Fibroblast of gingiva (primary cell): Measurements from ENCODE around the gene CRIM1.
A peak's percentile ranks its signal among the peaks of the same experiment; 100 is the strongest.

Source experiments
- DNase-seq: peaks from one replicate; pipeline ENCODE4 v3.0.0-alpha.2; 2011; ENCODE audit warnings: low read depth

CRIM1 gene

GRCh38 chr2:36373149-36373926 lies 17.8 kb downstream of the CRIM1 start:
- peak; percentile 73 for DNase-seq

- no peak for DNase-seq
Measured at GRCh38 chr2:36374585-36374984, 19.0 kb downstream of the CRIM1 start.

- DNase-seq = no peak
Measured at GRCh38 chr2:36376319-36376765, 20.8 kb downstream of the CRIM1 start.

GRCh38 chr2:36376992-36377738 lies 21.6 kb downstream of the CRIM1 start:
- no peak for DNase-seq

GRCh38 chr2:36379710-36380448 lies 24.3 kb downstream of the CRIM1 start:
- DNase-seq = no peak

GRCh38 chr2:36380624-36381481 lies 25.3 kb downstream of the CRIM1 start:
- DNase-seq = no peak

GRCh38 chr2:36381993-36382392 lies 26.4 kb downstream of the CRIM1 start:
- DNase-seq = no peak

- no peak for DNase-seq
Measured at GRCh38 chr2:36382472-36382871, 26.9 kb downstream of the CRIM1 start.

GRCh38 chr2:36383726-36384125 lies 28.1 kb downstream of the CRIM1 start:
- DNase-seq = no peak

GRCh38 chr2:36384454-36384853 lies 28.9 kb downstream of the CRIM1 start:
- no peak for DNase-seq

GRCh38 chr2:36385603-36386002 lies 30.0 kb downstream of the CRIM1 start:
- no peak for DNase-seq

- DNase-seq = no peak
Measured at GRCh38 chr2:36387258-36387916, 31.8 kb downstream of the CRIM1 start.

GRCh38 chr2:36388472-36388871 lies 32.9 kb downstream of the CRIM1 start:
- no peak for DNase-seq

- peak; percentile 81 for DNase-seq
Measured at GRCh38 chr2:36389091-36389564, 33.5 kb downstream of the CRIM1 start.

- no peak for DNase-seq
Measured at GRCh38 chr2:36389577-36389976, 34.0 kb downstream of the CRIM1 start.

- DNase-seq = no peak
Measured at GRCh38 chr2:36392571-36393255, 37.1 kb downstream of the CRIM1 start.

- DNase-seq = no peak
Measured at GRCh38 chr2:36393738-36394256, 38.2 kb downstream of the CRIM1 start.

- no peak for DNase-seq
Measured at GRCh38 chr2:36394804-36395203, 39.2 kb downstream of the CRIM1 start.

- DNase-seq = no peak
Measured at GRCh38 chr2:36395866-36396265, 40.3 kb downstream of the CRIM1 start.

GRCh38 chr2:36396878-36397539 lies 41.4 kb downstream of the CRIM1 start:
- DNase-seq = no peak
